Right hindlimb (tissue), 1 donor: ENCODE data around the gene LIX1L.
A peak's percentile ranks its signal among the peaks of the same experiment; 100 is the strongest.
"Not testable (repeated sequence)": the region's sequence is repeated elsewhere in the genome, so short reads cannot be mapped to it uniquely, and the experiment has no call there.

Source experiments
- DNase-seq: peaks from one replicate; pipeline ENCODE4 v3.0.0-alpha.2; 2018

LIX1L gene

GRCh38 chr1:145932522-145933009 lies 25.3 kb downstream of the LIX1L start:
- DNase-seq, result not testable (repeated sequence)

GRCh38 chr1:145927916-145928643 lies 29.7 kb downstream of the LIX1L start:
- no peak for DNase-seq

- peak; percentile 98 for DNase-seq
These were observed 30.5 kb downstream of the LIX1L start, which contains the start of gene RBM8A for GRCh38 chr1:145927063-145927886. TSS of gene RBM8A (minus strand) at chr1:145927484. CDS start at chr1:145927426, 58 bp downstream.

GRCh38 chr1:145926686-145927062 lies 31.1 kb downstream of the LIX1L start:
- DNase-seq, result no peak

- no peak for DNase-seq
These were observed 35.6 kb downstream of the LIX1L start for GRCh38 chr1:145922266-145922665.

- not testable (repeated sequence) for DNase-seq
These were observed 37.5 kb downstream of the LIX1L start for GRCh38 chr1:145920297-145920696.

- DNase-seq, result peak; percentile 63
These were observed 38.6 kb downstream of the LIX1L start for GRCh38 chr1:145918992-145919939.

GRCh38 chr1:145918144-145918991 lies 39.4 kb downstream of the LIX1L start, which contains the start of gene PEX11B:
TSS of gene PEX11B (minus strand) at chr1:145918717. CDS start at chr1:145918688, 29 bp downstream.
- peak; percentile 91 for DNase-seq

GRCh38 chr1:145917595-145917994 lies 40.2 kb downstream of the LIX1L start:
- DNase-seq, result no peak

- no peak for DNase-seq
These were observed 41.1 kb downstream of the LIX1L start for GRCh38 chr1:145916745-145917144.

GRCh38 chr1:145912128-145912641 lies 45.6 kb downstream of the LIX1L start:
- DNase-seq, result no peak

GRCh38 chr1:145908653-145909052 lies 49.2 kb downstream of the LIX1L start:
- DNase-seq, result no peak

GRCh38 chr1:145906954-145907753 lies 50.7 kb downstream of the LIX1L start:
- DNase-seq, result peak; percentile 76

GRCh38 chr1:145901312-145902021 lies 56.4 kb downstream of the LIX1L start:
- DNase-seq, result no peak

- no peak for DNase-seq
These were observed 59.1 kb downstream of the LIX1L start for GRCh38 chr1:145898756-145899155.

GRCh38 chr1:145897969-145898368 lies 59.8 kb downstream of the LIX1L start:
- no peak for DNase-seq

GRCh38 chr1:145895471-145895870 lies 62.3 kb downstream of the LIX1L start:
- no peak for DNase-seq

GRCh38 chr1:145893306-145894055 lies 64.3 kb downstream of the LIX1L start:
- no peak for DNase-seq
